ENCODE data around the gene RAD9B. TPM values are rescaled to one million over a fixed set of nuclear protein-coding genes. Genes with fewer than 3 reads are reported as not detected.

RAD9B gene
- polyA plus RNA-seq, 2 of the 4 experiments (the other 2 are of a cell fraction), result 0.18 to 0.66 TPM

GRCh38 chr12:110453569-110454296, 48.4 kb upstream of the RAD9B start:
- FAIRE-seq (no peak), ATAC-seq (no peak), DNase-seq (ENCODE audit: low read depth in 1 of 2, low spot score in 1 of 2) (no peak)
- TF ChIP-seq SMC3 (IDR thresholded peaks at IDR 0.05) (no peak), CBX8 (IDR thresholded peaks at IDR 0.05) (no peak), HMGXB4 (CRISPR knock-in tag; IDR thresholded peaks at IDR 0.05; ENCODE audit: borderline replicate concordance) (no peak), FOSL2 (IDR thresholded peaks at IDR 0.05) (no peak), FOSL2 (CRISPR knock-in tag; IDR thresholded peaks at IDR 0.05) (no peak), POLR2AphosphoS2 (conservative IDR thresholded peaks at IDR 0.05; ENCODE audit: low read length) (no peak), MYC (IDR thresholded peaks at IDR 0.05; ENCODE audit: borderline replicate concordance, low read length) (no peak), MAFK (IDR thresholded peaks at IDR 0.05; ENCODE audit: partially characterized antibody) (no peak), EP300 (IDR thresholded peaks at IDR 0.05) (no peak), CBX2 (IDR thresholded peaks at IDR 0.05; ENCODE audit: borderline replicate concordance, low read depth) (no peak), HES2 (IDR thresholded peaks at IDR 0.05) (no peak), MAX (IDR thresholded peaks at IDR 0.05) (no peak), RARB (CRISPR knock-in tag; IDR thresholded peaks at IDR 0.05) (no peak), RNF2 (IDR thresholded peaks at IDR 0.05; ENCODE audit: borderline replicate concordance, low read depth) (no peak), ESRRA (IDR thresholded peaks at IDR 0.05; ENCODE audit: borderline replicate concordance, low read length) (no peak), KDM1A (IDR thresholded peaks at IDR 0.05; ENCODE audit: low read depth) (no peak), BCL3 (IDR thresholded peaks at IDR 0.05) (no peak), JUN (IDR thresholded peaks at IDR 0.05) (no peak), BHLHE40 (IDR thresholded peaks at IDR 0.05; ENCODE audit: low read depth, low read length) (no peak), FOXS1 (CRISPR knock-in tag; IDR thresholded peaks at IDR 0.05) (no peak)
- Histone ChIP-seq H3K4me1 (0 out of 3 replicates have a peak, but pooled peaks cover 4% of the 10 kb centered on the region), H3K4me3 (no peak overlapping the region), H3K9me3 (no peaks in the 10 kb centered on the region), H3K27ac (no peak overlapping the region), H3K4me2 (no peak overlapping the region)
- ChIA-PET POLR2A (interaction anchor here (1.5 kb wide), 1 partner anchor 15 kb away, joined by 6 read pairs; the partner anchor contains the start of genes FAM216A and GPN3), CTCF (interaction anchor here (8.6 to 12.5 kb wide), 2 partner anchors 12 to 147 kb away, joined by 133 to 160 read pairs; partner anchors contain the start of genes FAM216A and GPN3)
- WGBS (ENCODE audit: missing lambda C conversion rate), result 87% methylated on average over 4 of the region's 4 CpGs

- no peak for FAIRE-seq
- ChIA-PET CTCF (interaction anchor here (0.7 to 12.5 kb wide), 7 partner anchors 7 to 639 kb away, joined by 3 to 133 read pairs (median 3); partner anchors contain the start of genes ARPC3, FAM216A and GPN3), POLR2A (interaction anchor here (1.8 kb wide), 1 partner anchor 9 kb away, joined by 4 read pairs; the partner anchor contains the start of gene ARPC3)
- Histone ChIP-seq H3K4me1 (no peaks in the 10 kb centered on the region), H3K27ac (no peak overlapping the region), H3K4me3 (no peak overlapping the region), H3K4me2 (no peak overlapping the region), H3K9me3 (no peaks in the 10 kb centered on the region)
- no peak for DNase-seq (ENCODE audit: low read depth in 1 of 2, low spot score in 1 of 2)
- 93% methylated on average over 4 of the region's 4 CpGs for whole genome bisulfite sequencing (ENCODE audit: missing lambda C conversion rate)
- TF ChIP-seq REST (IDR thresholded peaks at IDR 0.05), result no peak
- TF ChIP-seq MYC (IDR thresholded peaks at IDR 0.05; ENCODE audit: borderline replicate concordance, low read length), result no peak
- no peak for TF ChIP-seq ZNF302 (CRISPR knock-in tag; IDR thresholded peaks at IDR 0.05)
- TF ChIP-seq CBX8 (IDR thresholded peaks at IDR 0.05), result no peak
- TF ChIP-seq JUNB (IDR thresholded peaks at IDR 0.05), result no peak
- TF ChIP-seq HES2 (IDR thresholded peaks at IDR 0.05), result no peak
- TF ChIP-seq PHF8 (IDR thresholded peaks at IDR 0.05; ENCODE audit: borderline replicate concordance, low read depth), result no peak
- no peak for TF ChIP-seq KDM1A (IDR thresholded peaks at IDR 0.05; ENCODE audit: low read depth)
- no peak for TF ChIP-seq MAZ (IDR thresholded peaks at IDR 0.05; ENCODE audit: borderline replicate concordance, low read depth, low read length)
- no peak for TF ChIP-seq USF2 (IDR thresholded peaks at IDR 0.05)
- no peak for TF ChIP-seq MAX (IDR thresholded peaks at IDR 0.05)
- ATAC-seq, result no peak
These were observed 43.4 kb upstream of the RAD9B start for GRCh38 chr12:110458756-110459155.
